HCT116 (cell line): Measurements from ENCODE around the gene CLEC19A. TPM values are rescaled to one million over a fixed set of nuclear protein-coding genes. Genes with fewer than 3 reads are reported as not detected.

Experiments
- ATAC-seq: fragments of 200-7000 bp; cut with Tn5 transposase; 2 replicates; pipeline ENCODE4 v1.9.1; 2020; ENCODE audit warnings: mild to moderate bottlenecking, moderate library complexity
- BruUV-seq: library from RNA; stranded (reverse); fragments of 400-500 nt; replicated peaks from 2 replicates; lab custom pipeline; 2021; lab: Mats Ljungman, UMichigan
- CTCF ChIA-PET: fragments of 300-600 bp; sonication (Branson Sonifier 250); formaldehyde crosslinking; loops from one replicate; lab custom pipeline; 2021; ENCODE audit warnings: antibody characterized with exemption; lab: Charles Lee
- POLR2A ChIA-PET: fragments of 300-600, 350-600 bp; sonication (Branson Sonifier 250); formaldehyde crosslinking; loops from one replicate; lab custom pipeline; 2021; ENCODE audit warnings: antibody characterized with exemption; lab: Charles Lee
- RAD21 ChIA-PET, 2 experiments: fragments of 300-600 bp; sonication (Branson Sonifier 250); formaldehyde crosslinking; loops; one replicate each; lab custom pipeline; 2023; ENCODE audit warnings: low total read pairs in 2 of 2; ENCODE audit not compliant: uncharacterized antibody in 2 of 2, unreplicated experiment in 2 of 2, low non-redundant PET in 1 of 2; lab: Charles Lee
- DNase-seq: peaks from one replicate; pipeline ENCODE4 v3.0.0-alpha.2; 2010; ENCODE audit warnings: low read depth, low spot score
- H2AFZ ChIP-seq: fragments of 200-600 bp; shearing (Covaris generic), sonication (generic); 2 replicates; pipeline ENCODE4 v1.6.1; 2017; ENCODE audit warnings: low read depth, mixed run types, mixed read lengths, antibody characterized with exemption, low read length; ENCODE audit not compliant: poor library complexity, severe bottlenecking
- H3K27ac ChIP-seq: 2 replicates; pipeline ENCODE4 v1.5.1; 2012; ENCODE audit warnings: low read depth, low read length
- H3K27me3 ChIP-seq: fragments of 200-600 bp; sonication (generic); 2 replicates; pipeline ENCODE4 v1.6.1; 2016; ENCODE audit warnings: mixed run types, low read length, mixed read lengths; ENCODE audit not compliant: insufficient read depth
- H3K36me3 ChIP-seq, 2 experiments: fragments of 200-500 bp in 1 of 2; fragments of 200-600 bp in 1 of 2; sonication (Bioruptor generic) in 1 of 2; sonication (generic) in 1 of 2; 2 replicates each; pipeline versions ENCODE4 v1.5.1 to v1.6.1; 2014 to 2016; ENCODE audit warnings: low read length in 2 of 2, inconsistent platforms in 1 of 2, mixed read lengths in 1 of 2, mixed run types in 1 of 2; ENCODE audit not compliant: insufficient read depth in 2 of 2, control insufficient read depth in 1 of 2
- H3K4me1 ChIP-seq, 2 experiments: fragments of 200-600 bp in 1 of 2; sonication (generic) in 1 of 2; 2 replicates each; pipeline versions ENCODE4 v1.5.1 to v1.6.1; 2012 to 2017; ENCODE audit warnings: low read length in 2 of 2, inconsistent platforms in 1 of 2, mild to moderate bottlenecking in 1 of 2, mixed read lengths in 1 of 2, mixed run types in 1 of 2, moderate library complexity in 1 of 2; ENCODE audit not compliant: insufficient read depth in 2 of 2, control insufficient read depth in 1 of 2
- H3K4me2 ChIP-seq: fragments of 200-600 bp; sonication (generic); 2 replicates; pipeline ENCODE4 v1.6.1; 2017; ENCODE audit warnings: mixed run types, low read length, mixed read lengths
- H3K4me3 ChIP-seq, 2 experiments: fragments of 200-600 bp in 1 of 2; sonication (generic) in 1 of 2; replicated peaks in 1 of 2; 2 replicates each; pipeline ENCODE4 v1.5.1; 2011 to 2016; ENCODE audit warnings: low read length in 2 of 2, control low read depth in 1 of 2, low read depth in 1 of 2, mild to moderate bottlenecking in 1 of 2, mixed read lengths in 1 of 2, mixed run types in 1 of 2
- H3K79me2 ChIP-seq: fragments of 200-600 bp; sonication (generic); 2 replicates; pipeline ENCODE4 v1.6.1; 2017; ENCODE audit warnings: mild to moderate bottlenecking, mixed run types, low read length, moderate library complexity, mixed read lengths; ENCODE audit not compliant: insufficient read depth
- H3K9ac ChIP-seq: fragments of 200-600 bp; sonication (generic); 2 replicates; pipeline ENCODE4 v1.6.1; 2016; ENCODE audit warnings: low read length, mixed read lengths
- H3K9me2 ChIP-seq: fragments of 200-600 bp; sonication (generic), shearing (Covaris generic); 2 replicates; pipeline ENCODE4 v1.6.1; 2017; ENCODE audit warnings: mixed run types, mild to moderate bottlenecking, moderate library complexity; ENCODE audit not compliant: insufficient read depth
- H3K9me3 ChIP-seq, 2 experiments: fragments of 200-500 bp in 1 of 2; fragments of 200-600 bp in 1 of 2; sonication (Bioruptor generic) in 1 of 2; sonication (generic) in 1 of 2; 2 replicates each; pipeline ENCODE4 v1.6.1; 2014 to 2017; ENCODE audit warnings: low read length in 2 of 2, mixed read lengths in 2 of 2, inconsistent platforms in 1 of 2, low read depth in 1 of 2, mild to moderate bottlenecking in 1 of 2, mixed run types in 1 of 2, moderate library complexity in 1 of 2; ENCODE audit not compliant: control insufficient read depth in 1 of 2, insufficient read depth in 1 of 2
- H4K20me1 ChIP-seq: fragments of 200-600 bp; sonication (generic), shearing (Covaris generic); 2 replicates; pipeline ENCODE4 v1.6.1; 2017; ENCODE audit warnings: mixed run types, mild to moderate bottlenecking, moderate library complexity; ENCODE audit not compliant: insufficient read depth
- EGR1 ChIP-seq: IDR thresholded peaks from 2 replicates; pipeline ENCODE4 v1.6.1; 2012; ENCODE audit warnings: low read depth
- EZH2 ChIP-seq: fragments of 200-600 bp; sonication (generic); IDR thresholded peaks from 2 replicates; pipeline ENCODE4 v1.6.1; 2017; ENCODE audit warnings: antibody characterized with exemption, mixed run types
- EZH2phosphoT487 ChIP-seq: fragments of 200-600 bp; IDR thresholded peaks from 2 replicates; pipeline ENCODE4 v1.6.1; 2018; ENCODE audit warnings: antibody characterized with exemption, borderline replicate concordance
- FOSL1 ChIP-seq: IDR thresholded peaks from 2 replicates; pipeline ENCODE4 v1.6.1; 2012; ENCODE audit warnings: low read depth
- POLR2A ChIP-seq: IDR thresholded peaks from 2 replicates; pipeline ENCODE4 v1.7.0; 2011; ENCODE audit warnings: borderline replicate concordance; ENCODE audit not compliant: insufficient read depth, insufficient read length; ENCODE audit errors: extremely low read depth
- POLR2AphosphoS5 ChIP-seq: IDR thresholded peaks from 2 replicates; pipeline ENCODE4 v1.6.1; 2011; ENCODE audit warnings: mild to moderate bottlenecking, low read depth, low read length, moderate library complexity
- ZFX ChIP-seq: fragments of 450-650 bp; IDR thresholded peaks from 2 replicates; pipeline ENCODE4 v1.6.1; 2017
- ZNF274 ChIP-seq: fragments of 200-500 bp; sonication (Bioruptor generic); IDR thresholded peaks from 2 replicates; pipeline ENCODE4 v1.6.1; 2014; ENCODE audit warnings: mild to moderate bottlenecking, low read depth, low read length, inconsistent platforms
- intact Hi-C: fragments of 100-400 bp; cut with micrococcal nuclease; formaldehyde crosslinking; loops from 2 replicates; pipeline ENCODE4 v1.10.0; 2022
- total RNA-seq: library from RNA; stranded (reverse); gene quantifications from one replicate; pipeline ENCODE4 v1.2.1, GENCODE V29; 2021; ENCODE audit not compliant: unreplicated experiment
- TF ChIP-seq, protein P1 (sequence below): IDR thresholded peaks from 2 replicates; pipeline ENCODE4 v1.6.1; 2012
- TF ChIP-seq, protein P2 (sequence below): IDR thresholded peaks from 2 replicates; pipeline ENCODE4 v1.6.1; 2012; ENCODE audit warnings: low read depth
- TF ChIP-seq, protein P3 (sequence below): IDR thresholded peaks from 2 replicates; pipeline ENCODE4 v1.6.1; 2011; ENCODE audit warnings: mild to moderate bottlenecking, low read length, moderate library complexity; ENCODE audit not compliant: insufficient replicate concordance; ENCODE audit errors: extremely low read depth
- TF ChIP-seq, protein P4 (sequence below): IDR thresholded peaks from 2 replicates; pipeline ENCODE4 v1.6.1; 2012

CLEC19A gene
- total RNA-seq, 1 experiment from 2014 or later, result not detected

DNA sequence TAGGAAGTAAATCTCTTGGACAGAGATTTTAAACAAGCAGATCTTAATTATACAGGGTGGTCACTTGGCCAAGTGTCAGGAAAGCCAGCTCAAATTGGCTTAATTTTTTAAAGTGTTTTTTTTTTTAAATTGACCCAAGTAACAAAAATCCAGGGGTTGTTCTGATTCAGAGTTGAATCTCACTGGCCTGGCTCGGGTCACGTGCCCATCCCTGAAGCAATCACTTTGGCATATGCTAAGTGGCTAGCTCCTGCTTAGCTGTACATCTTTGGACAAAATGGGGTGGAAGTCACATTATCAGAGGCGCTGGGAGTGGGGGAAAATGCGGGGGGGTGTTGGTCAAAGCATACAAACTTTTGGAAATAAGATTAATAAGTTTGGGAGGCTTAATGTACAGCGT is 23.6 kb downstream of the CLEC19A start:
- TF ChIP-seq EZH2phosphoT487 (no peak), FOSL1 (no peak), ZNF274 (no peak), POLR2A (no peak), EGR1 (no peak), POLR2AphosphoS5 (no peak), EZH2 (no peak), ZFX (no peak)
- TF ChIP-seq, protein P1, sequence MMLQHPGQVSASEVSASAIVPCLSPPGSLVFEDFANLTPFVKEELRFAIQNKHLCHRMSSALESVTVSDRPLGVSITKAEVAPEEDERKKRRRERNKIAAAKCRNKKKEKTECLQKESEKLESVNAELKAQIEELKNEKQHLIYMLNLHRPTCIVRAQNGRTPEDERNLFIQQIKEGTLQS, result no peak
- TF ChIP-seq, protein P2, sequence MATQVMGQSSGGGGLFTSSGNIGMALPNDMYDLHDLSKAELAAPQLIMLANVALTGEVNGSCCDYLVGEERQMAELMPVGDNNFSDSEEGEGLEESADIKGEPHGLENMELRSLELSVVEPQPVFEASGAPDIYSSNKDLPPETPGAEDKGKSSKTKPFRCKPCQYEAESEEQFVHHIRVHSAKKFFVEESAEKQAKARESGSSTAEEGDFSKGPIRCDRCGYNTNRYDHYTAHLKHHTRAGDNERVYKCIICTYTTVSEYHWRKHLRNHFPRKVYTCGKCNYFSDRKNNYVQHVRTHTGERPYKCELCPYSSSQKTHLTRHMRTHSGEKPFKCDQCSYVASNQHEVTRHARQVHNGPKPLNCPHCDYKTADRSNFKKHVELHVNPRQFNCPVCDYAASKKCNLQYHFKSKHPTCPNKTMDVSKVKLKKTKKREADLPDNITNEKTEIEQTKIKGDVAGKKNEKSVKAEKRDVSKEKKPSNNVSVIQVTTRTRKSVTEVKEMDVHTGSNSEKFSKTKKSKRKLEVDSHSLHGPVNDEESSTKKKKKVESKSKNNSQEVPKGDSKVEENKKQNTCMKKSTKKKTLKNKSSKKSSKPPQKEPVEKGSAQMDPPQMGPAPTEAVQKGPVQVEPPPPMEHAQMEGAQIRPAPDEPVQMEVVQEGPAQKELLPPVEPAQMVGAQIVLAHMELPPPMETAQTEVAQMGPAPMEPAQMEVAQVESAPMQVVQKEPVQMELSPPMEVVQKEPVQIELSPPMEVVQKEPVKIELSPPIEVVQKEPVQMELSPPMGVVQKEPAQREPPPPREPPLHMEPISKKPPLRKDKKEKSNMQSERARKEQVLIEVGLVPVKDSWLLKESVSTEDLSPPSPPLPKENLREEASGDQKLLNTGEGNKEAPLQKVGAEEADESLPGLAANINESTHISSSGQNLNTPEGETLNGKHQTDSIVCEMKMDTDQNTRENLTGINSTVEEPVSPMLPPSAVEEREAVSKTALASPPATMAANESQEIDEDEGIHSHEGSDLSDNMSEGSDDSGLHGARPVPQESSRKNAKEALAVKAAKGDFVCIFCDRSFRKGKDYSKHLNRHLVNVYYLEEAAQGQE, result no peak
- TF ChIP-seq, protein P3, sequence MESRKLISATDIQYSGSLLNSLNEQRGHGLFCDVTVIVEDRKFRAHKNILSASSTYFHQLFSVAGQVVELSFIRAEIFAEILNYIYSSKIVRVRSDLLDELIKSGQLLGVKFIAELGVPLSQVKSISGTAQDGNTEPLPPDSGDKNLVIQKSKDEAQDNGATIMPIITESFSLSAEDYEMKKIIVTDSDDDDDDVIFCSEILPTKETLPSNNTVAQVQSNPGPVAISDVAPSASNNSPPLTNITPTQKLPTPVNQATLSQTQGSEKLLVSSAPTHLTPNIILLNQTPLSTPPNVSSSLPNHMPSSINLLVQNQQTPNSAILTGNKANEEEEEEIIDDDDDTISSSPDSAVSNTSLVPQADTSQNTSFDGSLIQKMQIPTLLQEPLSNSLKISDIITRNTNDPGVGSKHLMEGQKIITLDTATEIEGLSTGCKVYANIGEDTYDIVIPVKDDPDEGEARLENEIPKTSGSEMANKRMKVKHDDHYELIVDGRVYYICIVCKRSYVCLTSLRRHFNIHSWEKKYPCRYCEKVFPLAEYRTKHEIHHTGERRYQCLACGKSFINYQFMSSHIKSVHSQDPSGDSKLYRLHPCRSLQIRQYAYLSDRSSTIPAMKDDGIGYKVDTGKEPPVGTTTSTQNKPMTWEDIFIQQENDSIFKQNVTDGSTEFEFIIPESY, result no peak
- TF ChIP-seq, protein P4, sequence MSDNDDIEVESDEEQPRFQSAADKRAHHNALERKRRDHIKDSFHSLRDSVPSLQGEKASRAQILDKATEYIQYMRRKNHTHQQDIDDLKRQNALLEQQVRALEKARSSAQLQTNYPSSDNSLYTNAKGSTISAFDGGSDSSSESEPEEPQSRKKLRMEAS, result no peak
- intact Hi-C loops, result no loop called here
- ATAC-seq (no peak), DNase-seq (no peak)
- ChIA-PET RAD21 (no interaction called here), CTCF (interaction anchor here (0.7 kb wide), 1 partner anchor 22 kb away, joined by 3 read pairs; no protein-coding TSS in a partner anchor), POLR2A (no interaction called here)
- BruUV-seq, result no TSS peak
- H3K79me2 ChIP-seq, result no peaks in the 10 kb centered on the region
- H3K9me3 ChIP-seq, result no peaks in the 10 kb centered on the region
- no peak overlapping the region for H2AFZ ChIP-seq
- no peak overlapping the region for H3K9ac ChIP-seq
- H3K9me2 ChIP-seq, result no peaks in the 10 kb centered on the region
- H3K27ac ChIP-seq, result no peak overlapping the region
- H3K4me1 ChIP-seq, result peaks cover 0 to 5% of the 10 kb centered on the region in 2 experiments; a peak in 1 of 4 replicates
- no peaks in the 10 kb centered on the region for H3K36me3 ChIP-seq
- no peak overlapping the region for H3K4me2 ChIP-seq
- H3K27me3 ChIP-seq, result no peaks in the 10 kb centered on the region
- no peaks in the 10 kb centered on the region for H4K20me1 ChIP-seq
- no peak overlapping the region for H3K4me3 ChIP-seq
